H1 (cell line): ENCODE data around the gene VPS13A. TPM values are rescaled to one million over a fixed set of nuclear protein-coding genes. Genes with fewer than 3 reads are reported as not detected.

ENCODE experiments used
- CTCF ChIA-PET: fragments of 300-600 bp; sonication (Branson Sonifier 250); formaldehyde crosslinking; loops from one replicate; lab custom pipeline; 2021; ENCODE audit not compliant: partially characterized antibody; lab: Charles Lee
- POLR2A ChIA-PET: fragments of 300-600 bp; sonication (Branson Sonifier 250); formaldehyde crosslinking; loops from one replicate; lab custom pipeline; 2021; ENCODE audit warnings: inconsistent platforms; ENCODE audit not compliant: partially characterized antibody; lab: Charles Lee
- DNase-seq, 2 experiments: peaks; one replicate each; pipeline versions ENCODE4 v3.0.0 to v3.0.0-alpha.2; 2010 to 2022; ENCODE audit warnings: low spot score in 2 of 2, low read depth in 1 of 2, mixed read lengths in 1 of 2
- FAIRE-seq: peaks from 2 replicates; lab custom pipeline; 2011; peaks lifted over from hg19 to GRCh38; lab: Jason Lieb, UNC
- H2AFZ ChIP-seq: 2 replicates; pipeline ENCODE4 v1.8.1; 2012; ENCODE audit warnings: low read length, inconsistent platforms
- H2AK5ac ChIP-seq: 2 replicates; pipeline ENCODE4 v1.6.1; 2013; ENCODE audit warnings: low read depth, low read length
- H2BK120ac ChIP-seq: replicated peaks from 2 replicates; pipeline ENCODE3; 2013; ENCODE audit warnings: low read depth, low read length, inconsistent platforms
- H2BK12ac ChIP-seq: 2 replicates; pipeline ENCODE4 v1.6.1; 2013; ENCODE audit warnings: low read depth, low read length
- H2BK15ac ChIP-seq: 2 replicates; pipeline ENCODE4 v1.6.1; 2013; ENCODE audit warnings: low read length
- H2BK20ac ChIP-seq: 2 replicates; pipeline ENCODE4 v1.6.1; 2013; ENCODE audit warnings: low read length
- H2BK5ac ChIP-seq: 2 replicates; pipeline ENCODE4 v1.6.1; 2013; ENCODE audit warnings: low read depth, low read length
- H3K14ac ChIP-seq: 2 replicates; pipeline ENCODE4 v1.6.1; 2013; ENCODE audit warnings: inconsistent platforms; ENCODE audit not compliant: insufficient read length
- H3K18ac ChIP-seq: 2 replicates; pipeline ENCODE4 v1.6.1; 2013; ENCODE audit warnings: low read length; ENCODE audit errors: extremely low read depth
- H3K23ac ChIP-seq: 2 replicates; pipeline ENCODE4 v1.6.1; 2013; ENCODE audit warnings: inconsistent platforms; ENCODE audit not compliant: insufficient read length
- H3K23me2 ChIP-seq: 2 replicates; pipeline ENCODE4 v1.6.1; 2013; ENCODE audit warnings: low read depth, low read length
- H3K27ac ChIP-seq: 2 replicates; pipeline ENCODE4 v1.6.1; 2011; ENCODE audit warnings: low read depth, low read length, inconsistent platforms
- H3K27me3 ChIP-seq, 4 experiments: replicated peaks in 1 of 4; 1 replicate in 1 of 4; 2 replicates in 3 of 4; pipeline versions ENCODE4 v1.6.1 to v1.8.1; 2011 to 2013; ENCODE audit warnings: low read length in 3 of 4, mild to moderate bottlenecking in 3 of 4, inconsistent platforms in 2 of 4, mixed read lengths in 2 of 4, moderate library complexity in 1 of 4; ENCODE audit not compliant: control insufficient read depth in 3 of 4, insufficient read depth in 3 of 4; ENCODE audit errors: extremely low read depth in 1 of 4
- H3K36me3 ChIP-seq, 4 experiments: 2 replicates each; pipeline versions ENCODE4 v1.6.1 to v1.8.1; 2011 to 2013; ENCODE audit warnings: mild to moderate bottlenecking in 4 of 4, low read length in 3 of 4, moderate library complexity in 2 of 4, control low read depth in 1 of 4, inconsistent platforms in 1 of 4; ENCODE audit not compliant: insufficient read depth in 4 of 4, control insufficient read depth in 2 of 4
- H3K4ac ChIP-seq: replicated peaks from 2 replicates; pipeline ENCODE3; 2013; ENCODE audit warnings: low read length, low read depth, mixed read lengths, inconsistent platforms; ENCODE audit not compliant: insufficient read length
- H3K4me1 ChIP-seq, 4 experiments: replicated peaks in 1 of 4; 1 replicate in 1 of 4; 2 replicates in 3 of 4; pipeline versions ENCODE4 v1.6.1 to v1.8.1; 2011 to 2013; ENCODE audit warnings: low read length in 3 of 4, inconsistent platforms in 2 of 4, mixed read lengths in 1 of 4; ENCODE audit not compliant: insufficient read depth in 4 of 4, control insufficient read depth in 3 of 4
- H3K4me2 ChIP-seq, 2 experiments: 2 replicates each; pipeline versions ENCODE4 v1.6.1 to v1.8.1; 2011 to 2013; ENCODE audit warnings: low read depth in 2 of 2, low read length in 2 of 2, control low read depth in 1 of 2, inconsistent platforms in 1 of 2, mild to moderate bottlenecking in 1 of 2; ENCODE audit not compliant: insufficient read depth in 1 of 2
- H3K4me3 ChIP-seq, 4 experiments: fragments of 200-600, 300-600 bp in 1 of 4; sonication (generic), shearing (Covaris generic), sonication (Bioruptor Twin) in 1 of 4; 2 replicates each; pipeline versions ENCODE4 v1.5.1 to v1.8.1; 2011 to 2016; ENCODE audit warnings: low read length in 4 of 4, low read depth in 3 of 4, control low read depth in 2 of 4, inconsistent platforms in 2 of 4, mild to moderate bottlenecking in 2 of 4, mixed read lengths in 1 of 4, moderate library complexity in 1 of 4; ENCODE audit not compliant: insufficient read depth in 2 of 4; ENCODE audit errors: extremely low read depth in 1 of 4
- H3K56ac ChIP-seq: replicated peaks from 2 replicates; pipeline ENCODE3; 2013; ENCODE audit warnings: low read depth, mild to moderate bottlenecking, mixed read lengths, low read length, inconsistent platforms; ENCODE audit not compliant: insufficient read length
- H3K79me1 ChIP-seq: 2 replicates; pipeline ENCODE4 v1.6.1; 2013; ENCODE audit warnings: low read depth, low read length, control low read depth
- H3K79me2 ChIP-seq, 2 experiments: 2 replicates each; pipeline versions ENCODE4 v1.6.1 to v1.8.1; 2012 to 2013; ENCODE audit warnings: low read length in 2 of 2, mild to moderate bottlenecking in 2 of 2, inconsistent platforms in 1 of 2; ENCODE audit not compliant: insufficient read depth in 2 of 2, control insufficient read depth in 1 of 2
- H3K9ac ChIP-seq, 4 experiments: replicated peaks in 1 of 4; 1 replicate in 1 of 4; 2 replicates in 3 of 4; pipeline versions ENCODE4 v1.6.1 to v1.8.1; 2011 to 2013; ENCODE audit warnings: low read depth in 3 of 4, low read length in 3 of 4, control low read depth in 2 of 4, mild to moderate bottlenecking in 2 of 4, moderate library complexity in 2 of 4, inconsistent platforms in 1 of 4; ENCODE audit errors: extremely low read depth in 1 of 4
- H3K9me3 ChIP-seq, 2 experiments: 2 replicates each; pipeline versions ENCODE4 v1.6.1 to v1.8.1; 2012 to 2013; ENCODE audit warnings: mild to moderate bottlenecking in 2 of 2, moderate library complexity in 2 of 2, control low read depth in 1 of 2, inconsistent platforms in 1 of 2, low read depth in 1 of 2, low read length in 1 of 2, mixed read lengths in 1 of 2; ENCODE audit not compliant: insufficient read depth in 2 of 2
- H4K20me1 ChIP-seq, 2 experiments: replicated peaks in 1 of 2; 2 replicates each; pipeline versions ENCODE3 to v1.8.1; 2011 to 2013; ENCODE audit warnings: inconsistent platforms in 2 of 2, low read length in 2 of 2, mild to moderate bottlenecking in 1 of 2; ENCODE audit not compliant: insufficient read depth in 2 of 2, control insufficient read depth in 1 of 2
- H4K5ac ChIP-seq: 2 replicates; pipeline ENCODE4 v1.6.1; 2013; ENCODE audit warnings: low read length, low read depth, mixed read lengths, inconsistent platforms; ENCODE audit not compliant: insufficient read length
- H4K8ac ChIP-seq: 2 replicates; pipeline ENCODE4 v1.8.0; 2013; ENCODE audit warnings: mild to moderate bottlenecking, moderate library complexity, low read length, inconsistent platforms; ENCODE audit not compliant: insufficient read depth; ENCODE audit errors: extremely low read depth
- H4K91ac ChIP-seq: replicated peaks from 2 replicates; pipeline ENCODE3; 2013; ENCODE audit warnings: low read length, mixed read lengths, inconsistent platforms; ENCODE audit not compliant: insufficient read length
- CHD1 ChIP-seq: IDR thresholded peaks from 2 replicates; pipeline ENCODE4 v1.6.1; 2012; ENCODE audit warnings: low read depth, low read length, improper control_type of control experiment
- RAD21 ChIP-seq, 2 experiments: IDR thresholded peaks in 1 of 2; conservative IDR thresholded peaks in 1 of 2; 2 replicates each; pipeline ENCODE4 v1.6.1; 2011; ENCODE audit warnings: low read depth in 2 of 2, low read length in 2 of 2, improper control_type of control experiment in 1 of 2, inconsistent platforms in 1 of 2, mild to moderate bottlenecking in 1 of 2, moderate library complexity in 1 of 2
- SAP30 ChIP-seq: fragments of 300-600 bp; sonication (generic); IDR thresholded peaks from 2 replicates; pipeline ENCODE4 v1.7.1; 2012; ENCODE audit warnings: low read length, moderate library complexity, mild to moderate bottlenecking, inconsistent platforms; ENCODE audit not compliant: insufficient read depth, insufficient replicate concordance
- WGBS, 2 experiments: shearing (Covaris generic) in 1 of 2; methylation state at CpG; one replicate each; pipeline versions ENCODE4 v1.1.6 to v1.1.7; 2013 to 2015; ENCODE audit warnings: low lambda C conversion rate in 2 of 2, mixed read lengths in 2 of 2, inconsistent platforms in 1 of 2, low coverage in 1 of 2, missing lambda C conversion rate in 1 of 2; ENCODE audit not compliant: insufficient replicate concordance in 2 of 2, insufficient coverage in 1 of 2, insufficient read length in 1 of 2; ENCODE audit errors: extremely low coverage in 1 of 2, missing lambda C conversion rate in 1 of 2; 5-methylcytosine and 5-hydroxymethylcytosine counted together
- polyA plus RNA-seq, 7 experiments: library from polyadenylated mRNA; depleted of rRNA in 3 of 7; stranded (reverse) in 5 of 7; unstranded in 2 of 7; fragments of >200 nt in 5 of 7; fragments of 200-250 nt in 2 of 7; gene quantifications; 1 replicate in 5 of 7; 2 replicates in 1 of 7; 4 replicates in 1 of 7; pipeline versions ENCODE4 v1.2.1 to v1.2.3, GENCODE V29; 2011 to 2013; ENCODE audit warnings: missing spikeins in 2 of 7, mixed read lengths in 2 of 7
- total RNA-seq: library from RNA; stranded (reverse); fragmentation: NEBNext Ultra II Directional; extraction: Animal tissue kit (Norgen Biotek cat#: 25700); gene quantifications from 2 replicates; pipeline ENCODE4 v1.2.1, GENCODE V29; 2021
- TF ChIP-seq, protein P1 (sequence below), 3 experiments: IDR thresholded peaks; 1 replicate in 2 of 3; 2 replicates in 1 of 3; pipeline versions ENCODE4 v1.5.1 to v1.6.1; 2011; ENCODE audit warnings: low read length in 3 of 3, mild to moderate bottlenecking in 3 of 3, inconsistent platforms in 2 of 3, low read depth in 1 of 3, moderate library complexity in 1 of 3; ENCODE audit not compliant: insufficient read depth in 1 of 3; ENCODE audit errors: control extremely low read depth in 1 of 3

Gene VPS13A
- total and polyA plus RNA-seq, 2 of the 8 experiments (the other 6 are each of a cell fraction or from before 2014, with no cell fraction given): 6.0 to 36.5 TPM

DNA sequence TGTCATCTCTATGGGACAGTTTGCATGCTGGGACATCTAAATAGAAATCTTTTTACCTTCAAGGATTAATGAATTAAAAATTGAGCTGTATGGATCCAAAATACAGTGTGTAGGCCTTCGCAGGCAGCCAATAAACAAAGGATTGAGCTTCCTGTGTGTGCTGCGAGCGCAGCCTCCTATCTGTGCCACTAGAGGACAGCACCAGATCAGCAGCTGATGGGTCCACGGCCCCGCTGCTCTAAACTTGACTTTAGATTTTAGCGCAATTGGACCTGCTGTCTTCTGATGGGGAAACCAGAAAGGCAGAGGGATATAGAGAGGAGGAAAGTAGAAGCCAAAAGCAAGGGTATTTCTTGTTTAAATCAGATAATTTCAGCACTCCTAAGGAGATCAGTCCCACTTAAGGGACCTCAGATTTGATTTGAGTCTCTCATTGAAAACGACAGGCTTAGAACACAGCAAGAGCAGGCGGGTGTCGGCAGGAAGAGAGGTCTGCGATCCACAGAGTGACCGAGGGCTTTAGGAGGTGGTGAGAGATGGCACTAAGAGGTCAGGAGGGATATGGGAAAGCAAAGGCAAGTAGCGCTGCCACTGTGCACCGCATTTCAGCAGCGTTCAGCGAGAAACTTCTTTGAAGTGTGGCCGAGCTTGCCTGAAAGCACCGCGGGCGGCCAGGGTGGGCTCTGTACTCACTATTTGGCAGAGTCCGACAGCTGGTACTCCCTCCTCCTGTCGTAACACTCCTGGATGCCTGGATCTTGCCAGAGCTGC is 256.5 kb downstream of the VPS13A start:
- Histone ChIP-seq H3K36me3 (no peaks in the 10 kb centered on the region), H3K4me2 (no peak overlapping the region), H3K23ac (no peak overlapping the region), H2AK5ac (no peak overlapping the region), H3K79me1 (no peaks in the 10 kb centered on the region), H4K5ac (no peak overlapping the region), H2AFZ (no peak overlapping the region), H2BK20ac (no peak overlapping the region), H4K20me1 (no peaks in the 10 kb centered on the region), H2BK5ac (0 out of 2 replicates have a peak overlapping the region, but pooled peaks have one; percentile 30), H3K4ac (no peak overlapping the region), H4K91ac (no peak overlapping the region), H2BK12ac (no peak overlapping the region), H3K9me3 (no peaks in the 10 kb centered on the region), H3K4me1 (no peaks in the 10 kb centered on the region), H2BK15ac (no peak overlapping the region), H3K4me3 (no peak overlapping the region), H3K79me2 (no peaks in the 10 kb centered on the region)
- no peak for DNase-seq
- WGBS, 2 experiments: 72% methylated on average over 21 of the region's 21 CpGs; no CpG with 5 or more reads in 1 of the 2 experiments
- CTCF ChIA-PET: interaction anchor here (0.5 to 20.5 kb wide), 47 partner anchors 9 to 805 kb away, joined by 3 to 384 read pairs (median 4); partner anchors contain the start of gene GNA14
- TF ChIP-seq CHD1 (no peak), RAD21 (IDR thresholded peaks at IDR 0.05 in 1 of 2, conservative IDR thresholded peaks at IDR 0.05 in 1 of 2; ENCODE audit: low read depth in 2 of 2, low read length in 2 of 2) (peak; percentile 98), SAP30 (no peak)
- TF ChIP-seq, protein P1, sequence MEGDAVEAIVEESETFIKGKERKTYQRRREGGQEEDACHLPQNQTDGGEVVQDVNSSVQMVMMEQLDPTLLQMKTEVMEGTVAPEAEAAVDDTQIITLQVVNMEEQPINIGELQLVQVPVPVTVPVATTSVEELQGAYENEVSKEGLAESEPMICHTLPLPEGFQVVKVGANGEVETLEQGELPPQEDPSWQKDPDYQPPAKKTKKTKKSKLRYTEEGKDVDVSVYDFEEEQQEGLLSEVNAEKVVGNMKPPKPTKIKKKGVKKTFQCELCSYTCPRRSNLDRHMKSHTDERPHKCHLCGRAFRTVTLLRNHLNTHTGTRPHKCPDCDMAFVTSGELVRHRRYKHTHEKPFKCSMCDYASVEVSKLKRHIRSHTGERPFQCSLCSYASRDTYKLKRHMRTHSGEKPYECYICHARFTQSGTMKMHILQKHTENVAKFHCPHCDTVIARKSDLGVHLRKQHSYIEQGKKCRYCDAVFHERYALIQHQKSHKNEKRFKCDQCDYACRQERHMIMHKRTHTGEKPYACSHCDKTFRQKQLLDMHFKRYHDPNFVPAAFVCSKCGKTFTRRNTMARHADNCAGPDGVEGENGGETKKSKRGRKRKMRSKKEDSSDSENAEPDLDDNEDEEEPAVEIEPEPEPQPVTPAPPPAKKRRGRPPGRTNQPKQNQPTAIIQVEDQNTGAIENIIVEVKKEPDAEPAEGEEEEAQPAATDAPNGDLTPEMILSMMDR (IDR thresholded peaks at IDR 0.05; ENCODE audit: control extremely low read depth in 1 of 3, insufficient read depth in 1 of 3, low read depth in 1 of 3, low read length in 3 of 3): peak; percentile 92 to 99 (median 99)
- TF ChIP-seq, all 59 proteins: peak for 2
- H2BK120ac ChIP-seq: no peak overlapping the region
- H3K23me2 ChIP-seq: no peaks in the 10 kb centered on the region
- H3K56ac ChIP-seq: no peak overlapping the region
- no peak overlapping the region for H4K8ac ChIP-seq
- POLR2A ChIA-PET: interaction anchor here (1.1 kb wide), 2 partner anchors 9 to 24 kb away, joined by 3 read pairs; no protein-coding TSS in a partner anchor
- no peak overlapping the region for H3K14ac ChIP-seq
- H3K27ac ChIP-seq: no peak overlapping the region
- FAIRE-seq: peak; percentile 84
- H3K18ac ChIP-seq: no peak overlapping the region
- H3K9ac ChIP-seq: no peak overlapping the region
- H3K27me3 ChIP-seq: no peaks in the 10 kb centered on the region
